Activated CD4-positive, alpha-beta T cell treated with anti-CD3 and anti-CD28 coated beads, Interleukin-2, amount 10 ng/mL, durations not matched to agents 7 days and 5 days (primary cell): ENCODE data around the gene TCEANC2. TPM values are rescaled to one million over a fixed set of nuclear protein-coding genes. Genes with fewer than 3 reads are reported as not detected.
A peak's percentile ranks its signal among the peaks of the same experiment; 100 is the strongest.
"Not testable (repeated sequence)": the region's sequence is repeated elsewhere in the genome, so short reads cannot be mapped to it uniquely, and the experiment has no call there.

ENCODE experiments used
- CTCF ChIA-PET: fragments of 350-600 bp; sonication (Branson Sonifier 250); formaldehyde crosslinking; loops from one replicate; lab custom pipeline; 2021; ENCODE audit warnings: antibody characterized with exemption; lab: Charles Lee
- POLR2A ChIA-PET: fragments of 350-600 bp; sonication (Branson Sonifier 250); formaldehyde crosslinking; loops from one replicate; lab custom pipeline; 2021; ENCODE audit warnings: antibody characterized with exemption; lab: Charles Lee
- DNase-seq: peaks from one replicate; pipeline ENCODE4 v3.0.0-alpha.2; 2020
- H3K27ac Mint-ChIP-seq: one replicate; pipeline ENCODE4 v1.8.0; 2021; ENCODE audit warnings: mild to moderate bottlenecking, moderate library complexity, mixed read lengths
- H3K27me3 Mint-ChIP-seq: one replicate; pipeline ENCODE4 v1.8.0; 2021; ENCODE audit warnings: mixed read lengths
- H3K36me3 Mint-ChIP-seq: one replicate; pipeline ENCODE4 v1.8.0; 2021; ENCODE audit warnings: low read depth, mixed read lengths
- H3K4me1 Mint-ChIP-seq: one replicate; pipeline ENCODE4 v1.8.0; 2021; ENCODE audit warnings: mixed read lengths
- H3K4me3 Mint-ChIP-seq: one replicate; pipeline ENCODE4 v1.8.0; 2021; ENCODE audit warnings: mild to moderate bottlenecking, moderate library complexity, mixed read lengths
- H3K9me3 Mint-ChIP-seq: one replicate; pipeline ENCODE4 v1.8.0; 2021; ENCODE audit warnings: mixed read lengths
- total RNA-seq, 2 experiments: library from RNA; stranded (reverse); gene quantifications; one replicate each; pipeline ENCODE4 v1.2.3, GENCODE V29; 2021

The TCEANC2 gene
- total RNA-seq, 2 experiments from 2014 or later, result 13.5 to 14.9 TPM

DNA sequence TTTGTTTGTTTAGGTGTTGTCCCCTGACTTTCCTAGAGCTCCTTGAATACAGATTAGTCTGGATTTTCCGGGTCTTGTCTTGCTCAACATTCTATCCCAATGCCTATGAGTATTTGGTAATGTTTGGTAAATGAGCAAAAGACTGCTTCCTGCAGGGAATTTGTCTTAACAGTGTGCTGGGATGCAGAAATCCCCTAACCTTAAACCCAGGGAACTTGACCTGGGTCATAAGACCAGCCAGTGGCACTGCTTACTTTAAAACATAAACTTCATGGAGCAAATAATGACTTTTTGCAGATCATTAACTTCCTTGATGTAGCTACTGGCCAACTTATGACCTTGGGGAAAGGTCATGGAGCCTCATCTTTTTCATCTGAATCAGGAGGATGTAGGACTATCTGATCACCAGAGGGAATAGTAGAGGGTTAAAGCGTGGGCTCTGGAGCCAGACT is 27.2 kb downstream of the TCEANC2 start:
- ChIA-PET CTCF (interaction anchor here (0.7 kb wide), 1 partner anchor 32 kb away, joined by 3 read pairs; no protein-coding TSS in a partner anchor), POLR2A (no interaction called here)
- Mint-ChIP-seq H3K27me3 (no peaks in the 10 kb centered on the region), H3K27ac (no peak overlapping the region), H3K9me3 (no peaks in the 10 kb centered on the region), H3K4me1 (peaks cover 7% of the 10 kb centered on the region), H3K36me3 (peaks cover 4% of the 10 kb centered on the region), H3K4me3 (no peak overlapping the region)
- no peak for DNase-seq

DNA sequence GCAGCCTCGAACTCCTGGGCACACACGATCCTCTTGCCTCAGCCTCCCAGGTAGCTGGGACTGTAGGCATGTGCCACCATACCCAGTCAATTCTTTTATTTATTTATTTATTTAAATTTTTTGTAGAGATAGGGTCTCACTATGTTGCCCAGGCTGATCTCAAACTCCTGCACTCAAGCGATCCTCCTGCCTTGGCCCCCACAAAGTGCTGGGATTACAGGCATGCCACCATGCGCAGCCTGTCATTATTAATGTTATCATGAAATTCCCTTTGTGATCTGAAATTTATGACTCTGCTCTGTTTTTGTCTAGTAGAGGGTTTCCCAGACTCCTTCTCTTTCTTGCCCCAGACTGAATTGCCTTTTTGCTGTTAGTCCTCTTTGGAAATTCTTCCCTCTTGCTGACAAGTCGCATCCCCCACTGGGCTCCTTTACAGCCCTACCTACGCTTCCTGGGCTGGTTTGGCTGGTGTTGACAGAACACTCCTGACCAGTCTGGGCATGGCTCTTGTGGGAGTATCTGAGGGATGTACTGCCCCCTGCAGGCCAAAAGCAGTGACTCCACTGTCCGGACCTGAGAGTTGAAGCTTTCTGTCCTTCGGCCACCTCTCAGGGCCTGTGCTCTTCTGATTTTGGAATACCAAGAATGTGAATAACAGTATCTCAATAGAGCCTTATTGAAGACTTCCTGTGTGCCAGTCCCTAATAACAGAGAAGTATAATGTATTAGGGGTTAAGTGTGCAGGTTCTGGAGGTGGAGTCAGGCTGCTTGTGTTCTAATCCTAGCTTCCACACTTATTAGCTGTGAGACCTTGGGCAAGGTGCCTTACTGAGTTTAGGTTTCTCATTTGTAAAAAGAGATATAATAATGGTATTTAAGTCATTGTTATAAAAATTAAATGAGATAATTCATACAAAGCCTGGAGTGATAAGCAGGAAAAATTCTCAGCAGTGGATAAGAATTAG is 28.2 kb downstream of the TCEANC2 start:
- Mint-ChIP-seq H3K27me3 (no peaks in the 10 kb centered on the region), H3K4me1 (peaks cover 7% of the 10 kb centered on the region), H3K36me3 (peaks cover 4% of the 10 kb centered on the region), H3K9me3 (no peaks in the 10 kb centered on the region), H3K27ac (no peak overlapping the region), H3K4me3 (no peak overlapping the region)
- CTCF ChIA-PET, result interaction anchor here (0.6 to 1.4 kb wide), 3 partner anchors 9 to 34 kb away, joined by 3 to 4 read pairs (median 3); no protein-coding TSS in a partner anchor
- POLR2A ChIA-PET, result interaction anchor here (0.6 kb wide), 1 partner anchor 906 kb away, joined by 4 read pairs; no protein-coding TSS in a partner anchor
- peak; percentile 64 for DNase-seq

DNA sequence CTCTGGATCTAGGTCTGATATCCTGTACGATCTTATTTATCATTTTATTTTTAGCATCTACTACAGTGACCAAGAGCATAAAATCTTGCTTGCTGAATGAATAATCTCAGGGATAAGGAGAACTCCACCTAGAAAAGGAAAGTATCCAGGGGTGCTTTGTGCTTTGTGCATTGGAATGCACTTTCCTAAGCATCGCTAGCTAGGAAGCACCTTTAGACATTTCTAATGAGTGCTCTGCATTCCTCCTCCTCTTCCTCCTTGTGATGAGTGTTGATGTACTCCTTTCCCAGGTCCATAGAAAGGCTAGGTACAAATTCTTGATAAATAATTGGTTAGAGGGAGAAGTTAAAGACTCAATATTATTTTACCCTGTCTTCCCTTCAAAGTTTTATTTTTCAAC is 31.4 kb downstream of the TCEANC2 start:
- Mint-ChIP-seq H3K4me1 (peaks cover 6% of the 10 kb centered on the region), H3K4me3 (no peak overlapping the region)
- CTCF ChIA-PET, result interaction anchor here (0.6 kb wide), 1 partner anchor 346 kb away, joined by 3 read pairs; no protein-coding TSS in a partner anchor

DNA sequence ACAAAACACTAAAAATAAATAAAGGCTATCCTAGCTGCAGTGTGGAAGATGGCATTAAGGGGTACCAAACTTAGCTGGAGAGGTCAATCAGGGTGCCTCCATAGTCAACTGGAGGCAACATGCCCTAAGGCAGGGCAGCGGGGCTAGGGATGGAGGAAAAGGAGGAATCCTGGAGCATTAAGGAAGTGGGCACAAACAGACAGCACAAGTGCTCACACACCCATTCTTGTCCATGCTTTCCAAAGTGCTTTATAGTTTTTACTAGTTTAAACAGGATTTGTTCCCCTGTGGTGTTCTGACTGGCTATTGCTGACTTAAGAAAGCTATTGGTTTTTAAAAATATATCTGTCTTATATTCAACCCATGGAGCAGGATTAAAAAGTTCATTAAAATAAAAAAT is 33.3 kb downstream of the TCEANC2 start:
- Mint-ChIP-seq H3K27me3 (no peaks in the 10 kb centered on the region), H3K4me3 (no peak overlapping the region), H3K4me1 (peaks cover 3% of the 10 kb centered on the region), H3K27ac (no peak overlapping the region), H3K9me3 (no peaks in the 10 kb centered on the region), H3K36me3 (peaks cover 9% of the 10 kb centered on the region)
- DNase-seq, result no peak
- CTCF ChIA-PET, result interaction anchor here (0.8 kb wide), 1 partner anchor 11 kb away, joined by 3 read pairs; no protein-coding TSS in a partner anchor
- POLR2A ChIA-PET, result no interaction called here

More for the DNA sequence above, 31.4 kb downstream of the TCEANC2 start:
- H3K9me3 Mint-ChIP-seq, result no peaks in the 10 kb centered on the region
- no peak overlapping the region for H3K27ac Mint-ChIP-seq
- no peak for DNase-seq
- H3K27me3 Mint-ChIP-seq, result no peaks in the 10 kb centered on the region
- H3K36me3 Mint-ChIP-seq, result peaks cover 6% of the 10 kb centered on the region
- POLR2A ChIA-PET, result no interaction called here

DNA sequence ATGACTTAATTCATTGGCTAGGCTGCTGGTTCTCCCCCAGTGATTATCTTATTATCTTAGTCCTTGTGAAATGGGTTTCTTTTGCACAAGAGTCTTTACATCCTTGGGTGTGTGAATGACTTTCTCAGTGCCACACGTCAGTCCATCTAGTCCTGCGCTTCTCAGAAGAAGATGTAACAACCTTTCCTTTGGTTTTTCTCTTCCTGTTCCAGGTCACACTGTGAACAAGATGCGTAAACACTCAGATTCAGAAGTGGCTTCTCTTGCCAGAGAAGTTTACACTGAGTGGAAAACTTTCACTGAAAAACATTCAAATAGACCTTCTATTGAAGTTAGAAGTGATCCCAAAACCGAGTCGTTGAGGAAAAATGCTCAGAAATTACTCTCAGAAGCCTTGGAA is 35.0 kb downstream of the TCEANC2 start:
- Mint-ChIP-seq H3K27ac (no peak overlapping the region), H3K4me3 (no peak overlapping the region), H3K36me3 (peaks cover 9% of the 10 kb centered on the region), H3K27me3 (no peaks in the 10 kb centered on the region), H3K9me3 (no peaks in the 10 kb centered on the region), H3K4me1 (peaks cover 3% of the 10 kb centered on the region)
- ChIA-PET POLR2A (no interaction called here), CTCF (interaction anchor here (1.2 kb wide), 1 partner anchor 15 kb away, joined by 5 read pairs; no protein-coding TSS in a partner anchor)
- no peak for DNase-seq

DNA sequence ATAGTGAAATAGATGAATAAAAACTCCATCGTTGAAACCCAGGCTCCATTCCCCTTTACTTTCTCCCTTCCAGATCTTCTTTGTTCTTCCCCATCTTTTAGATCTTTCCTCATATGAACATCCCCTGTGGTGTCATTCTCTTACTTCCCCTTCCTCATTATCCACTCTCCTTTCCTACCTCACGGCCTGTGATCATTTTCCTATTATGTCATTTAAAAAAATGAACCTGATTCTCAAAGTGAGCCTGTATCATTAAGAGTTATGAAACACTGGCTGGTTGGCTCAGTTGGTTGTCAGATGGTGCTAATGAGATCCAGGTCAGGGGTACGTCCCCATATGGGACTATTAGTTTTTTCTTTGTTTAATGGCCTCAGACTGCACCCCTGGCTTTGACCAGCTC is 38.3 kb downstream of the TCEANC2 start:
- DNase-seq, result no peak
- Mint-ChIP-seq H3K36me3 (peaks cover 10% of the 10 kb centered on the region), H3K4me3 (no peak overlapping the region), H3K27me3 (no peaks in the 10 kb centered on the region), H3K27ac (no peak overlapping the region), H3K9me3 (no peaks in the 10 kb centered on the region), H3K4me1 (peaks cover 3% of the 10 kb centered on the region)
- CTCF ChIA-PET, result no interaction called here
- POLR2A ChIA-PET, result no interaction called here

DNA sequence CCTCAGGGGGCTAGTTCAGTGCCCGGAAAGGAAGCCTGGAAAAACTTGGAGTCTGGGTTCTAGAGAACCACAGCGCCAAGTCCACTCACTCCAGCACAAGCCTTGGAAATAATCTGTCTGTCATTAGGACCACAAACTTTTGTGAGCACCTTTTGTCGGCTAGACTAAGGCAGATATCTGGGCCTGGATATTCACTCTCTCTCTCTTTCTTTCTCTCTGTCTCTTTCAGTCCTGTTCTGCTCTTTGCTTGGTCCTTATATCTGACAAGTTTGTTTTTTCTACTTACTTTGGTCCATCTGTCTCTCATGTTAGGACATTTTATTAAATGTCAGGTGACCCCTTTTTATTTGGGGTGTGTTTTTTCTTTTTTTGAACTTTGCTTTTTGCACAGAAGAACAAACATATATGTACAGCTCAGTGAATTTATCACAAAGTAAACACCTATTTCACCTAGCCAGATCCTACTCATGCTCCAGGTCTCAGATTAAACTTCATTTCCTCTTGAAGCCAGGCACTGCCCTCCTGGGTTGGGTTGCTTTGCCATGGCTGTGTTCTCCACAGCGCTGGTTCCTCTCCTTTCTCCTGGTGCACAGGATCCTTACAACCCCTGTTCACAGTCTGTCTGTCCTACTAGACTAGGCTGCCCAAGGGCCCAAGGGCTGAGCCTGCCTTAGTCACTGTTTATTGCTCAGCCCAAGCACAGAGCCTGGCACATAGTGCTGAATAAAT is 40.8 kb downstream of the TCEANC2 start:
- no peaks in the 10 kb centered on the region for H3K9me3 Mint-ChIP-seq
- H3K4me3 Mint-ChIP-seq, result no peak overlapping the region
- no peak for DNase-seq
- no peaks in the 10 kb centered on the region for H3K27me3 Mint-ChIP-seq
- POLR2A ChIA-PET, result no interaction called here
- CTCF ChIA-PET, result no interaction called here
- H3K36me3 Mint-ChIP-seq, result peaks cover 21% of the 10 kb centered on the region
- H3K4me1 Mint-ChIP-seq, result peaks cover 4% of the 10 kb centered on the region
- no peak overlapping the region for H3K27ac Mint-ChIP-seq

DNA sequence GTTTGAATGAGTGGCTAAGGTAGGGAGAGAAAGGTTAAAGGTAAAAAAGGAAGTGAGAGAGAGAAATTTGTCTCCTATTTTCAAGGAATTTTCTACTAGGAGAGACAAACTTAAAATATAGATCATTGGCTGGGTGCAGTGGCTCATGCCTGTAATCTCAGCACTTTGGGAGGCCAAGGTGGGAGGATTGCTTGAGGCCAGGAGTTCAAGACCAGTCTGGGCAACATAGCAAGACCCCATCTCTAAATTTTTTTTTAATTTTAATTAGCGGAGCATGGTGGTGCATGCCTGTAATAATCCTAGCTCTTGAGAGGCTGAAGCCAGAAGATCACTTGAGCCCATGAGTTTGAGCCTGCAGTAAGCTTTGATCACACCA is 41.3 kb downstream of the TCEANC2 start:
- not testable (repeated sequence) for DNase-seq, H3K27ac Mint-ChIP-seq

DNA sequence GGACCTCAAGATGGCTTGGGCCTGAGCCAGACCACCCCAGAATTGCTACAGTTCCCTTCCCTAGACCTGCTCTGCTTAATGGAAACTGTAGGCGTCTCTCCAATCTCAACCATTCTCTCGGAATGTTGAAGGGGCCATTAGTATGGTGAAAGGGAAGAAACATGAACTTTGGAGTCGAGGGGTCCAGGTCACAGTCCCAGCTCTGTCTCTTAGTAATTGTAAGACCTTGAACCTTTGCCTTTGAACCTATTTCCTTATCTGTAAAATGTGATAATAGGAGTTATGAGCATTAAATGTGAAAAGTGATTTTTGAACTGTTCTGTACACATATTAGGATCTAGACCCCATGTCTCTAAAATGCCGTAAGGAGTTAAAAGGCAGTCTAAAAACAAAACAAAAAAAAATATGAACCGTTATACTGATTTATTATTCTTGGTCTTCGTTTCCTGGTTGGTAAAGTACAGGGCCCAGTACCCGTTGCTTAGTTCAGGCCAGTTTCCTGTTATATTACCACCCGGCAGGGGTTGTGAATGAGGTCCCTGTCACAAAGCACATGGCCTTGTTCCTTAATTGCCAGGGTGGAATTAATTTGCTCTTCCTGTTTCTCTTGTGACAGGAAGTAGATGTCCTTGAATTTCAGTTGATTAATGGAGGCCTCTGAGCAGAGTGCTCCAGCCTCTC is 42.3 kb downstream of the TCEANC2 start:
- Mint-ChIP-seq H3K36me3 (peaks cover 27% of the 10 kb centered on the region), H3K4me1 (peaks cover 4% of the 10 kb centered on the region), H3K27me3 (no peaks in the 10 kb centered on the region), H3K4me3 (no peak overlapping the region), H3K9me3 (no peaks in the 10 kb centered on the region), H3K27ac (no peak overlapping the region)
- DNase-seq, result no peak
- POLR2A ChIA-PET, result no interaction called here
- CTCF ChIA-PET, result no interaction called here

More for the DNA sequence above, 41.3 kb downstream of the TCEANC2 start:
- POLR2A ChIA-PET, H3K4me3 Mint-ChIP-seq, H3K9me3 Mint-ChIP-seq, H3K4me1 Mint-ChIP-seq, H3K27me3 Mint-ChIP-seq, CTCF ChIA-PET: not testable (repeated sequence)
- H3K36me3 Mint-ChIP-seq, result peaks cover 21% of the 10 kb centered on the region

DNA sequence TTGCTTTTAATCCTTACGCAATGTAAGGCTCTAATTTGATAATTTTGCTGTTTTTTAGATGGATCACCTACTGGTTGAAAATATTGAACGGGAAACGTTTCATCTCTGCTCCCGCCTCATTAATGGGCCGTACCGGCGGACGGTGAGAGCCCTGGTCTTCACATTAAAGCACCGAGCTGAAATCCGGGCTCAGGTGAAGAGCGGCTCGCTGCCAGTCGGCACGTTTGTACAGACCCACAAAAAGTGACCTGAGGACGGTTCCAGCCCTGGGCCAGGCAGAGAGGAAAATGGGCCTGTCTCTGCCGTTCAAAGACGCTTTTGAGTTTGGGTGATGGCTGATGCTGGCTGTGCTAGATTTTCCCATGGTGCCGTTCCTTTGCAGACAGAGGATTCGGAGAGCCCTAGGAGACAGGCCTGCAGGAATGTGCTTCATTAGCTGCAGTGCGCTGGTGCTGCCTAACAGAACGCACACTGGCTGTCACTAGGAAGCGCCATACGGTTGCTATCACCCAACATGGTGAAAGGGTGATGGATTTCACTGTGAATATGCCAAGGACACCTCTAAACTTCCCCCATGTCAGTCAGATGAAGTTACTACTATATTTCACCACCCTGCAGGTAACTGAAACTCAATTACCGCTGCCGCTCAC is 42.9 kb downstream of the TCEANC2 start:
- Mint-ChIP-seq H3K9me3 (peaks cover 3% of the 10 kb centered on the region), H3K27me3 (no peaks in the 10 kb centered on the region), H3K4me3 (no peak overlapping the region), H3K27ac (no peak overlapping the region), H3K4me1 (peaks cover 4% of the 10 kb centered on the region), H3K36me3 (peaks cover 29% of the 10 kb centered on the region)
- ChIA-PET POLR2A (no interaction called here), CTCF (no interaction called here)
- no peak for DNase-seq

DNA sequence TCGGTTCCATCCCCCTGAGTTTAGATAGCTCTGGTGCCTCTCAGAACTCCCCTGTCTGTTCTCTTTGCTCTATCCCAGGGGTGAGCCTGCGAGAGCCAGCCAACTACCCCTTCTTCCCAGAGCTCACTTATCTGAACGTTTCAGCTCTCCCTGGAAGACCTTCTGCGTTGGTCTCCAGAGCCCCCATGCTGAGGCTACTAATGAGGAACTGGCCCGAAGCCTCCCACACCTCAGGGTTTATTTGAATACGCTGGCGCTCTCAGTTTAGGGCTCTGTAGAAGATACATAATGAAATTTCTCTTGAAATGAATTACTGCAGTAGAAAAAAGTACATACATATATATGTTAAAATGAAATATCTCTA is 43.5 kb downstream of the TCEANC2 start:
- Mint-ChIP-seq H3K4me1 (peaks cover 4% of the 10 kb centered on the region), H3K27me3 (no peaks in the 10 kb centered on the region), H3K4me3 (no peak overlapping the region), H3K27ac (no peak overlapping the region), H3K9me3 (peaks cover 3% of the 10 kb centered on the region), H3K36me3 (peaks cover 30% of the 10 kb centered on the region)
- ChIA-PET POLR2A (no interaction called here), CTCF (interaction anchor here (1.5 kb wide), 1 partner anchor 10 kb away, joined by 3 read pairs; no protein-coding TSS in a partner anchor)
- DNase-seq, result no peak
